ENCODE measurements around the gene PIRT.

Gene PIRT

DNA sequence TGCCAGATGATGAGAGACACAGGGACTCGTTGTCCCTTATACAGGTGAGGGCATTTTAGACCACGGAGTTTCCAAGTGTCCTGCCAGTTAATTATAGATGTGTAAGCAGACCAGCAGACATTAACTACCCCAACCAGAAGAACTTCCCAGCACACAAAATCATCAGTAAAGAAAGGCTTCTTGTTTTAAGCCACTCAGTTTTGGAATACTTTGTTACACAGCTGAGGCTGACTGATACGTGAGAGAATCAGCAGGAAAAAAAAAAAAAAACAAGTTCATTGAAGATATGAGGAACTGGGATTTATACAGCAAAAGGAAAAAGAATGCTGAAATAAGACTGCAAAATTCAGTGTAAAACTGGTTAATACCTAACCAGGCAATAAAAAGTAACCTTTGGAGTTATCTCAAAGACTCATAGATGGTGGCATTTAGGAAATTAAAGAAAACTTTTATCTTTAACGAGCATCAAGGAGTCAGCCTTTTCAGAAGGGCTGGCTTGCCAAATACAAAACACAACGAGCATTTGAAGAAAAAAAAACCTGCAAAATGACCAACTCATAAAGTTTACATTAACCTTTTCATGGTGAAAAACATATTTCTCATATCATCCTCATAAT lies 62.0 kb downstream of the PIRT start:
- no peaks in the 10 kb centered on the region for H3K9me3 ChIP-seq (ENCODE audit: control insufficient read depth, insufficient read depth, low read depth, low read length)
- H3K27ac ChIP-seq (ENCODE audit: extremely low read depth, low read depth, low read length) = no peak overlapping the region
- no peak for TF ChIP-seq ZNF404 (tag by site-specific recombination; IDR thresholded peaks at IDR 0.05)
- TF ChIP-seq, protein P1, sequence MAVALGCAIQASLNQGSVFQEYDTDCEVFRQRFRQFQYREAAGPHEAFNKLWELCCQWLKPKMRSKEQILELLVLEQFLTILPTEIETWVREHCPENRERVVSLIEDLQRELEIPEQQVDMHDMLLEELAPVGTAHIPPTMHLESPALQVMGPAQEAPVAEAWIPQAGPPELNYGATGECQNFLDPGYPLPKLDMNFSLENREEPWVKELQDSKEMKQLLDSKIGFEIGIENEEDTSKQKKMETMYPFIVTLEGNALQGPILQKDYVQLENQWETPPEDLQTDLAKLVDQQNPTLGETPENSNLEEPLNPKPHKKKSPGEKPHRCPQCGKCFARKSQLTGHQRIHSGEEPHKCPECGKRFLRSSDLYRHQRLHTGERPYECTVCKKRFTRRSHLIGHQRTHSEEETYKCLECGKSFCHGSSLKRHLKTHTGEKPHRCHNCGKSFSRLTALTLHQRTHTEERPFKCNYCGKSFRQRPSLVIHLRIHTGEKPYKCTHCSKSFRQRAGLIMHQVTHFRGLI (tag by site-specific recombination; IDR thresholded peaks at IDR 0.05) = no peak
- no peak for TF ChIP-seq YY2 (tag by site-specific recombination; IDR thresholded peaks at IDR 0.05)
- TF ChIP-seq MZF1 (tag by site-specific recombination; IDR thresholded peaks at IDR 0.05; ENCODE audit: borderline replicate concordance) = no peak
- TF ChIP-seq ZNF221 (tag by site-specific recombination; IDR thresholded peaks at IDR 0.05; ENCODE audit: borderline replicate concordance) = no peak
- no peak for TF ChIP-seq ZNF544 (tag by site-specific recombination; IDR thresholded peaks at IDR 0.05)
- TF ChIP-seq, protein P2, sequence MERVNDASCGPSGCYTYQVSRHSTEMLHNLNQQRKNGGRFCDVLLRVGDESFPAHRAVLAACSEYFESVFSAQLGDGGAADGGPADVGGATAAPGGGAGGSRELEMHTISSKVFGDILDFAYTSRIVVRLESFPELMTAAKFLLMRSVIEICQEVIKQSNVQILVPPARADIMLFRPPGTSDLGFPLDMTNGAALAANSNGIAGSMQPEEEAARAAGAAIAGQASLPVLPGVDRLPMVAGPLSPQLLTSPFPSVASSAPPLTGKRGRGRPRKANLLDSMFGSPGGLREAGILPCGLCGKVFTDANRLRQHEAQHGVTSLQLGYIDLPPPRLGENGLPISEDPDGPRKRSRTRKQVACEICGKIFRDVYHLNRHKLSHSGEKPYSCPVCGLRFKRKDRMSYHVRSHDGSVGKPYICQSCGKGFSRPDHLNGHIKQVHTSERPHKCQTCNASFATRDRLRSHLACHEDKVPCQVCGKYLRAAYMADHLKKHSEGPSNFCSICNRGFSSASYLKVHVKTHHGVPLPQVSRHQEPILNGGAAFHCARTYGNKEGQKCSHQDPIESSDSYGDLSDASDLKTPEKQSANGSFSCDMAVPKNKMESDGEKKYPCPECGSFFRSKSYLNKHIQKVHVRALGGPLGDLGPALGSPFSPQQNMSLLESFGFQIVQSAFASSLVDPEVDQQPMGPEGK (tag by site-specific recombination; IDR thresholded peaks at IDR 0.05) = no peak
- no peak for TF ChIP-seq ZNF776 (tag by site-specific recombination; IDR thresholded peaks at IDR 0.05; ENCODE audit: borderline replicate concordance)
- no peak for TF ChIP-seq ZNF10 (tag by site-specific recombination; IDR thresholded peaks at IDR 0.05)
- no peak for TF ChIP-seq ZNF701 (tag by site-specific recombination; IDR thresholded peaks at IDR 0.05)
- TF ChIP-seq, protein P3, sequence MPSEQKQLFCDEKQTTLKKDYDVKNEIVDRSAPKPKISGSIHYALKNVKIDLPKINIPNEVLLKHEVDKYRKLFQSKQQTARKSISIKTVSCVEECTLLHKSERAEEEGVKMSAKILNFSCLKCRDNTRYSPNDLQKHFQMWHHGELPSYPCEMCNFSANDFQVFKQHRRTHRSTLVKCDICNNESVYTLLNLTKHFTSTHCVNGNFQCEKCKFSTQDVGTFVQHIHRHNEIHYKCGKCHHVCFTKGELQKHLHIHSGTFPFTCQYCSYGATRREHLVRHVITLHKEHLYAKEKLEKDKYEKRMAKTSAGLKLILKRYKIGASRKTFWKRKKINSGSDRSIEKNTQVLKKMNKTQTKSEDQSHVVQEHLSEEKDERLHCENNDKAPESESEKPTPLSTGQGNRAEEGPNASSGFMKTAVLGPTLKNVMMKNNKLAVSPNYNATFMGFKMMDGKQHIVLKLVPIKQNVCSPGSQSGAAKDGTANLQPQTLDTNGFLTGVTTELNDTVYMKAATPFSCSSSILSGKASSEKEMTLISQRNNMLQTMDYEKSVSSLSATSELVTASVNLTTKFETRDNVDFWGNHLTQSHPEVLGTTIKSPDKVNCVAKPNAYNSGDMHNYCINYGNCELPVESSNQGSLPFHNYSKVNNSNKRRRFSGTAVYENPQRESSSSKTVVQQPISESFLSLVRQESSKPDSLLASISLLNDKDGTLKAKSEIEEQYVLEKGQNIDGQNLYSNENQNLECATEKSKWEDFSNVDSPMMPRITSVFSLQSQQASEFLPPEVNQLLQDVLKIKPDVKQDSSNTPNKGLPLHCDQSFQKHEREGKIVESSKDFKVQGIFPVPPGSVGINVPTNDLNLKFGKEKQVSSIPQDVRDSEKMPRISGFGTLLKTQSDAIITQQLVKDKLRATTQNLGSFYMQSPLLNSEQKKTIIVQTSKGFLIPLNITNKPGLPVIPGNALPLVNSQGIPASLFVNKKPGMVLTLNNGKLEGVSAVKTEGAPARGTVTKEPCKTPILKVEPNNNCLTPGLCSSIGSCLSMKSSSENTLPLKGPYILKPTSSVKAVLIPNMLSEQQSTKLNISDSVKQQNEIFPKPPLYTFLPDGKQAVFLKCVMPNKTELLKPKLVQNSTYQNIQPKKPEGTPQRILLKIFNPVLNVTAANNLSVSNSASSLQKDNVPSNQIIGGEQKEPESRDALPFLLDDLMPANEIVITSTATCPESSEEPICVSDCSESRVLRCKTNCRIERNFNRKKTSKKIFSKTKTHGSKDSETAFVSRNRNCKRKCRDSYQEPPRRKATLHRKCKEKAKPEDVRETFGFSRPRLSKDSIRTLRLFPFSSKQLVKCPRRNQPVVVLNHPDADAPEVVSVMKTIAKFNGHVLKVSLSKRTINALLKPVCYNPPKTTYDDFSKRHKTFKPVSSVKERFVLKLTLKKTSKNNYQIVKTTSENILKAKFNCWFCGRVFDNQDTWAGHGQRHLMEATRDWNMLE (tag by site-specific recombination; conservative IDR thresholded peaks at IDR 0.05; ENCODE audit: low read depth) = no peak
- TF ChIP-seq ZNF324 (tag by site-specific recombination; IDR thresholded peaks at IDR 0.05) = no peak
- TF ChIP-seq, protein P4, sequence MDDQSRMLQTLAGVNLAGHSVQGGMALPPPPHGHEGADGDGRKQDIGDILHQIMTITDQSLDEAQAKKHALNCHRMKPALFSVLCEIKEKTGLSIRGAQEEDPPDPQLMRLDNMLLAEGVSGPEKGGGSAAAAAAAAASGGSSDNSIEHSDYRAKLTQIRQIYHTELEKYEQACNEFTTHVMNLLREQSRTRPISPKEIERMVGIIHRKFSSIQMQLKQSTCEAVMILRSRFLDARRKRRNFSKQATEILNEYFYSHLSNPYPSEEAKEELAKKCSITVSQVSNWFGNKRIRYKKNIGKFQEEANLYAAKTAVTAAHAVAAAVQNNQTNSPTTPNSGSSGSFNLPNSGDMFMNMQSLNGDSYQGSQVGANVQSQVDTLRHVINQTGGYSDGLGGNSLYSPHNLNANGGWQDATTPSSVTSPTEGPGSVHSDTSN (CRISPR knock-in tag; IDR thresholded peaks at IDR 0.05) = no peak
- no peak for TF ChIP-seq MEIS1 (CRISPR knock-in tag; IDR thresholded peaks at IDR 0.05; ENCODE audit: borderline replicate concordance)
- TF ChIP-seq ZNF416 (tag by site-specific recombination; IDR thresholded peaks at IDR 0.05) = no peak
- TF ChIP-seq, protein P5, sequence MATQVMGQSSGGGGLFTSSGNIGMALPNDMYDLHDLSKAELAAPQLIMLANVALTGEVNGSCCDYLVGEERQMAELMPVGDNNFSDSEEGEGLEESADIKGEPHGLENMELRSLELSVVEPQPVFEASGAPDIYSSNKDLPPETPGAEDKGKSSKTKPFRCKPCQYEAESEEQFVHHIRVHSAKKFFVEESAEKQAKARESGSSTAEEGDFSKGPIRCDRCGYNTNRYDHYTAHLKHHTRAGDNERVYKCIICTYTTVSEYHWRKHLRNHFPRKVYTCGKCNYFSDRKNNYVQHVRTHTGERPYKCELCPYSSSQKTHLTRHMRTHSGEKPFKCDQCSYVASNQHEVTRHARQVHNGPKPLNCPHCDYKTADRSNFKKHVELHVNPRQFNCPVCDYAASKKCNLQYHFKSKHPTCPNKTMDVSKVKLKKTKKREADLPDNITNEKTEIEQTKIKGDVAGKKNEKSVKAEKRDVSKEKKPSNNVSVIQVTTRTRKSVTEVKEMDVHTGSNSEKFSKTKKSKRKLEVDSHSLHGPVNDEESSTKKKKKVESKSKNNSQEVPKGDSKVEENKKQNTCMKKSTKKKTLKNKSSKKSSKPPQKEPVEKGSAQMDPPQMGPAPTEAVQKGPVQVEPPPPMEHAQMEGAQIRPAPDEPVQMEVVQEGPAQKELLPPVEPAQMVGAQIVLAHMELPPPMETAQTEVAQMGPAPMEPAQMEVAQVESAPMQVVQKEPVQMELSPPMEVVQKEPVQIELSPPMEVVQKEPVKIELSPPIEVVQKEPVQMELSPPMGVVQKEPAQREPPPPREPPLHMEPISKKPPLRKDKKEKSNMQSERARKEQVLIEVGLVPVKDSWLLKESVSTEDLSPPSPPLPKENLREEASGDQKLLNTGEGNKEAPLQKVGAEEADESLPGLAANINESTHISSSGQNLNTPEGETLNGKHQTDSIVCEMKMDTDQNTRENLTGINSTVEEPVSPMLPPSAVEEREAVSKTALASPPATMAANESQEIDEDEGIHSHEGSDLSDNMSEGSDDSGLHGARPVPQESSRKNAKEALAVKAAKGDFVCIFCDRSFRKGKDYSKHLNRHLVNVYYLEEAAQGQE (tag by site-specific recombination; IDR thresholded peaks at IDR 0.05) = no peak
- TF ChIP-seq ZNF747 (tag by site-specific recombination; IDR thresholded peaks at IDR 0.05) = no peak
- H3K4me3 ChIP-seq (ENCODE audit: low read depth, low read length) = no peak overlapping the region
- H3K4me1 ChIP-seq (ENCODE audit: control insufficient read depth, insufficient read depth, low read length) = no peaks in the 10 kb centered on the region
- POLR2A ChIA-PET = no interaction called here
- CTCF ChIA-PET = no interaction called here
- H3K36me3 ChIP-seq (ENCODE audit: control insufficient read depth in 2 of 2, insufficient read depth in 1 of 2, low read length in 2 of 2) = no peaks in the 10 kb centered on the region
